H1 (cell line): ENCODE results near the gene LY6G6C. TPM values are rescaled to one million over a fixed set of nuclear protein-coding genes. Genes with fewer than 3 reads are reported as not detected.

Experiments used
- polyA plus RNA-seq, 7 experiments: library from polyadenylated mRNA; depleted of rRNA in 3 of 7; stranded (reverse) in 5 of 7; unstranded in 2 of 7; fragments of >200 nt in 5 of 7; fragments of 200-250 nt in 2 of 7; gene quantifications; 1 replicate in 5 of 7; 2 replicates in 1 of 7; 4 replicates in 1 of 7; pipeline versions ENCODE4 v1.2.1 to v1.2.3, GENCODE V29; 2011 to 2013; ENCODE audit warnings: missing spikeins in 2 of 7, mixed read lengths in 2 of 7
- total RNA-seq: library from RNA; stranded (reverse); fragmentation: NEBNext Ultra II Directional; extraction: Animal tissue kit (Norgen Biotek cat#: 25700); gene quantifications from 2 replicates; pipeline ENCODE4 v1.2.1, GENCODE V29; 2021
- TF ChIP-seq, protein P1 (sequence below): fragments of 300-600 bp; sonication (generic); IDR thresholded peaks from 2 replicates; pipeline ENCODE4 v1.7.1; 2012; ENCODE audit warnings: low read length, moderate library complexity, mild to moderate bottlenecking, inconsistent platforms; ENCODE audit not compliant: insufficient replicate concordance

LY6G6C gene
- total and polyA plus RNA-seq, 2 of the 8 experiments (the other 6 are each of a cell fraction or from before 2014, with no cell fraction given) = 0.23 TPM; not detected in 1

DNA sequence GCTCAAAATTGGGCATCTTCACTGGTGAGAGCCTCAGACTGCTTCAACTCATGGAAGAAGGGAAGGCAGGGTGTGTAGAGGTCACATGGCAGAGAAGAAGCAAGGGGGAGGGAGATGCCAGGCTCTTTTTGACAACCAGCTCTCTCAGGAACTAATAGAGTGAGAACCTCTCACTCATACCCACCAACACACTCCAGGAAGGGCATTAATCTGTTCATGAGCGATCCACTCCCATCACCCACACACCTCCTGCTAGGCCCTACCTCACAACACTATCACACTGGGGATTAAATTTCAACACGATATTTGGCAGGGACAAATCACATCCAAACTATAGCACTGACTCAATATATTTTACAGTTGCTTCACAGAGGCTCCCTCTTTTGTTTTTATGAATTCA lies 20.3 kb upstream of the LY6G6C start (continued):
- TF ChIP-seq, protein P1, sequence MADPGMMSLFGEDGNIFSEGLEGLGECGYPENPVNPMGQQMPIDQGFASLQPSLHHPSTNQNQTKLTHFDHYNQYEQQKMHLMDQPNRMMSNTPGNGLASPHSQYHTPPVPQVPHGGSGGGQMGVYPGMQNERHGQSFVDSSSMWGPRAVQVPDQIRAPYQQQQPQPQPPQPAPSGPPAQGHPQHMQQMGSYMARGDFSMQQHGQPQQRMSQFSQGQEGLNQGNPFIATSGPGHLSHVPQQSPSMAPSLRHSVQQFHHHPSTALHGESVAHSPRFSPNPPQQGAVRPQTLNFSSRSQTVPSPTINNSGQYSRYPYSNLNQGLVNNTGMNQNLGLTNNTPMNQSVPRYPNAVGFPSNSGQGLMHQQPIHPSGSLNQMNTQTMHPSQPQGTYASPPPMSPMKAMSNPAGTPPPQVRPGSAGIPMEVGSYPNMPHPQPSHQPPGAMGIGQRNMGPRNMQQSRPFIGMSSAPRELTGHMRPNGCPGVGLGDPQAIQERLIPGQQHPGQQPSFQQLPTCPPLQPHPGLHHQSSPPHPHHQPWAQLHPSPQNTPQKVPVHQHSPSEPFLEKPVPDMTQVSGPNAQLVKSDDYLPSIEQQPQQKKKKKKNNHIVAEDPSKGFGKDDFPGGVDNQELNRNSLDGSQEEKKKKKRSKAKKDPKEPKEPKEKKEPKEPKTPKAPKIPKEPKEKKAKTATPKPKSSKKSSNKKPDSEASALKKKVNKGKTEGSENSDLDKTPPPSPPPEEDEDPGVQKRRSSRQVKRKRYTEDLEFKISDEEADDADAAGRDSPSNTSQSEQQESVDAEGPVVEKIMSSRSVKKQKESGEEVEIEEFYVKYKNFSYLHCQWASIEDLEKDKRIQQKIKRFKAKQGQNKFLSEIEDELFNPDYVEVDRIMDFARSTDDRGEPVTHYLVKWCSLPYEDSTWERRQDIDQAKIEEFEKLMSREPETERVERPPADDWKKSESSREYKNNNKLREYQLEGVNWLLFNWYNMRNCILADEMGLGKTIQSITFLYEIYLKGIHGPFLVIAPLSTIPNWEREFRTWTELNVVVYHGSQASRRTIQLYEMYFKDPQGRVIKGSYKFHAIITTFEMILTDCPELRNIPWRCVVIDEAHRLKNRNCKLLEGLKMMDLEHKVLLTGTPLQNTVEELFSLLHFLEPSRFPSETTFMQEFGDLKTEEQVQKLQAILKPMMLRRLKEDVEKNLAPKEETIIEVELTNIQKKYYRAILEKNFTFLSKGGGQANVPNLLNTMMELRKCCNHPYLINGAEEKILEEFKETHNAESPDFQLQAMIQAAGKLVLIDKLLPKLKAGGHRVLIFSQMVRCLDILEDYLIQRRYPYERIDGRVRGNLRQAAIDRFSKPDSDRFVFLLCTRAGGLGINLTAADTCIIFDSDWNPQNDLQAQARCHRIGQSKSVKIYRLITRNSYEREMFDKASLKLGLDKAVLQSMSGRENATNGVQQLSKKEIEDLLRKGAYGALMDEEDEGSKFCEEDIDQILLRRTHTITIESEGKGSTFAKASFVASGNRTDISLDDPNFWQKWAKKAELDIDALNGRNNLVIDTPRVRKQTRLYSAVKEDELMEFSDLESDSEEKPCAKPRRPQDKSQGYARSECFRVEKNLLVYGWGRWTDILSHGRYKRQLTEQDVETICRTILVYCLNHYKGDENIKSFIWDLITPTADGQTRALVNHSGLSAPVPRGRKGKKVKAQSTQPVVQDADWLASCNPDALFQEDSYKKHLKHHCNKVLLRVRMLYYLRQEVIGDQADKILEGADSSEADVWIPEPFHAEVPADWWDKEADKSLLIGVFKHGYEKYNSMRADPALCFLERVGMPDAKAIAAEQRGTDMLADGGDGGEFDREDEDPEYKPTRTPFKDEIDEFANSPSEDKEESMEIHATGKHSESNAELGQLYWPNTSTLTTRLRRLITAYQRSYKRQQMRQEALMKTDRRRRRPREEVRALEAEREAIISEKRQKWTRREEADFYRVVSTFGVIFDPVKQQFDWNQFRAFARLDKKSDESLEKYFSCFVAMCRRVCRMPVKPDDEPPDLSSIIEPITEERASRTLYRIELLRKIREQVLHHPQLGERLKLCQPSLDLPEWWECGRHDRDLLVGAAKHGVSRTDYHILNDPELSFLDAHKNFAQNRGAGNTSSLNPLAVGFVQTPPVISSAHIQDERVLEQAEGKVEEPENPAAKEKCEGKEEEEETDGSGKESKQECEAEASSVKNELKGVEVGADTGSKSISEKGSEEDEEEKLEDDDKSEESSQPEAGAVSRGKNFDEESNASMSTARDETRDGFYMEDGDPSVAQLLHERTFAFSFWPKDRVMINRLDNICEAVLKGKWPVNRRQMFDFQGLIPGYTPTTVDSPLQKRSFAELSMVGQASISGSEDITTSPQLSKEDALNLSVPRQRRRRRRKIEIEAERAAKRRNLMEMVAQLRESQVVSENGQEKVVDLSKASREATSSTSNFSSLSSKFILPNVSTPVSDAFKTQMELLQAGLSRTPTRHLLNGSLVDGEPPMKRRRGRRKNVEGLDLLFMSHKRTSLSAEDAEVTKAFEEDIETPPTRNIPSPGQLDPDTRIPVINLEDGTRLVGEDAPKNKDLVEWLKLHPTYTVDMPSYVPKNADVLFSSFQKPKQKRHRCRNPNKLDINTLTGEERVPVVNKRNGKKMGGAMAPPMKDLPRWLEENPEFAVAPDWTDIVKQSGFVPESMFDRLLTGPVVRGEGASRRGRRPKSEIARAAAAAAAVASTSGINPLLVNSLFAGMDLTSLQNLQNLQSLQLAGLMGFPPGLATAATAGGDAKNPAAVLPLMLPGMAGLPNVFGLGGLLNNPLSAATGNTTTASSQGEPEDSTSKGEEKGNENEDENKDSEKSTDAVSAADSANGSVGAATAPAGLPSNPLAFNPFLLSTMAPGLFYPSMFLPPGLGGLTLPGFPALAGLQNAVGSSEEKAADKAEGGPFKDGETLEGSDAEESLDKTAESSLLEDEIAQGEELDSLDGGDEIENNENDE = no peak
- TF ChIP-seq, all 59 proteins: peak for 0
